Activated CD8-positive, alpha-beta T cell treated with anti-CD3 and anti-CD28 coated beads for 36 hours (primary cell): ENCODE data around the gene PRKCZ. TPM values are rescaled to one million over a fixed set of nuclear protein-coding genes. Genes with fewer than 3 reads are reported as not detected.

Source experiments
- ATAC-seq: fragments of 200-7000 bp; cut with Tn5 transposase; one replicate; pipeline ENCODE4 v1.10.0; 2021; ENCODE audit warnings: mild to moderate bottlenecking, moderate library complexity
- CTCF ChIA-PET: fragments of 350-600 bp; sonication (Branson Sonifier 250); formaldehyde crosslinking; loops from one replicate; lab custom pipeline; 2021; ENCODE audit warnings: antibody characterized with exemption; lab: Charles Lee
- POLR2A ChIA-PET: fragments of 350-600 bp; sonication (Branson Sonifier 250); formaldehyde crosslinking; loops from one replicate; lab custom pipeline; 2021; ENCODE audit warnings: antibody characterized with exemption; lab: Charles Lee
- DNase-seq: peaks from one replicate; pipeline ENCODE4 v3.0.0-alpha.2; 2020
- H3K27ac Mint-ChIP-seq: one replicate; pipeline ENCODE4 v1.8.0; 2021; ENCODE audit warnings: mild to moderate bottlenecking, mixed read lengths
- H3K27me3 Mint-ChIP-seq: one replicate; pipeline ENCODE4 v1.8.0; 2021; ENCODE audit warnings: mixed read lengths
- H3K36me3 Mint-ChIP-seq: one replicate; pipeline ENCODE4 v1.8.0; 2021; ENCODE audit warnings: low read depth, mixed read lengths
- H3K4me1 Mint-ChIP-seq: one replicate; pipeline ENCODE4 v1.8.0; 2021; ENCODE audit warnings: low read depth, mixed read lengths
- H3K4me3 Mint-ChIP-seq: one replicate; pipeline ENCODE4 v1.8.0; 2021; ENCODE audit warnings: mild to moderate bottlenecking, moderate library complexity, mixed read lengths
- H3K9me3 Mint-ChIP-seq: one replicate; pipeline ENCODE4 v1.8.0; 2021; ENCODE audit warnings: mixed read lengths
- intact Hi-C: fragments of 100-400 bp; cut with micrococcal nuclease; formaldehyde crosslinking; loops from one replicate; pipeline ENCODE4 v1.10.0; 2022
- total RNA-seq, 2 experiments: library from RNA; stranded (reverse); gene quantifications; one replicate each; pipeline ENCODE4 v1.2.3, GENCODE V29; 2021
- TF ChIP-seq, protein P1 (sequence below): fragments of 200-600 bp; IDR thresholded peaks from one replicate; pipeline ENCODE4 v1.8.0; 2022; ENCODE audit warnings: antibody characterized with exemption, mild to moderate bottlenecking

Gene PRKCZ
- total RNA-seq, 2 experiments from 2014 or later: 15.4 to 15.7 TPM

DNA sequence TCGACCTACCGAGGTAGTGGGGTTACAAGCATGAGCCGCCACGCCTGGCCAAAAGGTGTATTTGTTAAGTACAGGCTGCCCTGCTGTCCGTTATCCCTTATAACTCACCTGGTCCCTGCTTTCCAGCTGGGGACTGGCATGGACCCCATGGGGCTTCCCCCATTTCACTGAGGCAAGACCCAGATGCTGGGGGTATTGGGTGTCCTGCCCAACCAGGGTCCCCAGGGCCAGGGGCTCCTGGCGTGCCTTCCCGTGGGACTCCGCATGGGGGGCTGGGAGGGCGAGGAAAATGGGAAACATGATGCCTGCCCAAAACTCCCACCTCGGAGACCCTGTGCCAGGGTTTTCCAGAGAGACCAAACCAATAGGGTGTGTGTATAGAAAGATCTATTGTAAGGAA lies 79.9 kb downstream of the PRKCZ start:
- ChIA-PET CTCF (interaction anchor here (1.7 kb wide), 1 partner anchor 9 kb away, joined by 9 read pairs; no protein-coding TSS in a partner anchor), POLR2A (no interaction called here)
- no peaks in the 10 kb centered on the region for H3K36me3 Mint-ChIP-seq
- intact Hi-C loops: no loop called here
- DNase-seq (no peak), ATAC-seq (no peak)
- H3K27ac Mint-ChIP-seq: no peak overlapping the region
- H3K4me1 Mint-ChIP-seq: peaks cover 27% of the 10 kb centered on the region
- H3K9me3 Mint-ChIP-seq: no peaks in the 10 kb centered on the region
- H3K4me3 Mint-ChIP-seq: no peak overlapping the region
- TF ChIP-seq, protein P1, sequence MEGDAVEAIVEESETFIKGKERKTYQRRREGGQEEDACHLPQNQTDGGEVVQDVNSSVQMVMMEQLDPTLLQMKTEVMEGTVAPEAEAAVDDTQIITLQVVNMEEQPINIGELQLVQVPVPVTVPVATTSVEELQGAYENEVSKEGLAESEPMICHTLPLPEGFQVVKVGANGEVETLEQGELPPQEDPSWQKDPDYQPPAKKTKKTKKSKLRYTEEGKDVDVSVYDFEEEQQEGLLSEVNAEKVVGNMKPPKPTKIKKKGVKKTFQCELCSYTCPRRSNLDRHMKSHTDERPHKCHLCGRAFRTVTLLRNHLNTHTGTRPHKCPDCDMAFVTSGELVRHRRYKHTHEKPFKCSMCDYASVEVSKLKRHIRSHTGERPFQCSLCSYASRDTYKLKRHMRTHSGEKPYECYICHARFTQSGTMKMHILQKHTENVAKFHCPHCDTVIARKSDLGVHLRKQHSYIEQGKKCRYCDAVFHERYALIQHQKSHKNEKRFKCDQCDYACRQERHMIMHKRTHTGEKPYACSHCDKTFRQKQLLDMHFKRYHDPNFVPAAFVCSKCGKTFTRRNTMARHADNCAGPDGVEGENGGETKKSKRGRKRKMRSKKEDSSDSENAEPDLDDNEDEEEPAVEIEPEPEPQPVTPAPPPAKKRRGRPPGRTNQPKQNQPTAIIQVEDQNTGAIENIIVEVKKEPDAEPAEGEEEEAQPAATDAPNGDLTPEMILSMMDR: no peak
- no peaks in the 10 kb centered on the region for H3K27me3 Mint-ChIP-seq

DNA sequence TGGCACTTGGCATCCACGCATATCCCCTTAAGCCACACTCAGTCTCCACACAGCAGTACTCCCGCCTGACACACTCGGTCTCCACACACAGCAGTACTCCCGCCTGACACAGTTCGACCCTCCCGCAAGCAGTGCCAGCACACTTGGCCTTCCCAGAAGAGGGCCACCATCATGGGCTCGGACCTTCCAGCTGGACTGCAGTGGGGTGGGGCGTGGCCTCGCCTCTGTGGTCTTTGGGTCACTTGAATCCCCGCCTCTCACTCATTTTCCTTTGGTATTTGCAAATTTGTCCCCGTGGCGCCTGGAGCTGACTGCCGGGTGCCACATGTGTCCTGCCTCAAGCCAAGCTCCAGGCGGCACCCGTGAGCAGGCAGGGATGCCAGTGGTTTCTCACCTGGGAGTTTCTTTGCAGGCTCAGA lies 80.7 kb downstream of the PRKCZ start:
- H3K9me3 Mint-ChIP-seq: no peaks in the 10 kb centered on the region
- no peaks in the 10 kb centered on the region for H3K36me3 Mint-ChIP-seq
- CTCF ChIA-PET: interaction anchor here (2.5 kb wide), 1 partner anchor 44 kb away, joined by 11 read pairs; no protein-coding TSS in a partner anchor
- H3K4me1 Mint-ChIP-seq: peaks cover 27% of the 10 kb centered on the region
- TF ChIP-seq, protein P1: no peak
- POLR2A ChIA-PET: no interaction called here
- H3K27me3 Mint-ChIP-seq: no peaks in the 10 kb centered on the region
- no peak for ATAC-seq
- no peak for DNase-seq
- intact Hi-C loops: no loop called here
- H3K27ac Mint-ChIP-seq: no peak overlapping the region
- no peak overlapping the region for H3K4me3 Mint-ChIP-seq

DNA sequence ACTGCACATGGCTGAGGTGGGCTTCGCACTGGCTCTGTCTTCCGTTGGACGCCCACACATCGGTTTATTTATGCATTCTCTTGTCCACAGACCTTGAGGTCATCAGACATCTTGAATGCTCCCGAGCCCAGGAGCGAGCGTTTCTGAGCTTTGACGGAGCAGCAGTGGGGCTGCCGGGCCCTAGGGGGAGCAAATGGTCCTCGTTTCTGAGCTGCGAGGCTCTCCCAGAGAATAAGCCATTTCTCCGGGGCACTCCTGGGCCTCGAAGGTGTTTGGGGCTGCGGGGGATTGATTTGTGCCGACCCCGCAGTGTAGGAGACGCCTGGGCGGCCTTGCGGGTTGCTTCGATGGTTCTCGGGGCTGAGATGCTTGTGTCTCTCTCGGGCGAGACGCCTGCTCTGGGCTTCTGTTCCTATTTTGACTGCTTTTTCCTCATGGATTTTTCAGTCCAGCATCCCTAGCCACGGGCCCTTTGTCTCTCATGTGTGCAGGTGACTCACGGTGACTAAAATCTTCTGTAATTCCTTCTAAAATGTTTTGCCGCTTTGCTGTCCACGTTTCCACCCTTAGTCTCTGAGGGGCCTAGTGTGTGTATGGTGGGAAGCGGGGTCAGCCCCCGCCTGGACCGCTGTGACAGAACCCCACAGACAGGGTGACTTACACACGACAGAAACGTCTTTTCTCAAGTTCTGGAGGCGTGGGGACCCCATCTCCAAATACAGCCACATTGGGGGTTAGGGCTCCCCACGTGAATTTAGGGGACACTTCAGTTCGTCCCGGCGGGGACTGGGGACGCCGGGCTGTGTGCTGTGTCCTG lies 82.2 kb downstream of the PRKCZ start:
- Mint-ChIP-seq H3K4me3 (peak overlapping the region; percentile 73), H3K36me3 (no peaks in the 10 kb centered on the region), H3K27me3 (no peaks in the 10 kb centered on the region), H3K9me3 (no peaks in the 10 kb centered on the region), H3K27ac (peak overlapping the region; percentile 80), H3K4me1 (peaks cover 17% of the 10 kb centered on the region)
- TF ChIP-seq, protein P1: peak; percentile 43
- intact Hi-C loops: no loop called here
- no peak for ATAC-seq
- POLR2A ChIA-PET: no interaction called here
- peak; percentile 49 for DNase-seq
- CTCF ChIA-PET: interaction anchor here (0.9 to 2.5 kb wide), 3 partner anchors 42 to 172 kb away, joined by 3 to 11 read pairs (median 5); no protein-coding TSS in a partner anchor

DNA sequence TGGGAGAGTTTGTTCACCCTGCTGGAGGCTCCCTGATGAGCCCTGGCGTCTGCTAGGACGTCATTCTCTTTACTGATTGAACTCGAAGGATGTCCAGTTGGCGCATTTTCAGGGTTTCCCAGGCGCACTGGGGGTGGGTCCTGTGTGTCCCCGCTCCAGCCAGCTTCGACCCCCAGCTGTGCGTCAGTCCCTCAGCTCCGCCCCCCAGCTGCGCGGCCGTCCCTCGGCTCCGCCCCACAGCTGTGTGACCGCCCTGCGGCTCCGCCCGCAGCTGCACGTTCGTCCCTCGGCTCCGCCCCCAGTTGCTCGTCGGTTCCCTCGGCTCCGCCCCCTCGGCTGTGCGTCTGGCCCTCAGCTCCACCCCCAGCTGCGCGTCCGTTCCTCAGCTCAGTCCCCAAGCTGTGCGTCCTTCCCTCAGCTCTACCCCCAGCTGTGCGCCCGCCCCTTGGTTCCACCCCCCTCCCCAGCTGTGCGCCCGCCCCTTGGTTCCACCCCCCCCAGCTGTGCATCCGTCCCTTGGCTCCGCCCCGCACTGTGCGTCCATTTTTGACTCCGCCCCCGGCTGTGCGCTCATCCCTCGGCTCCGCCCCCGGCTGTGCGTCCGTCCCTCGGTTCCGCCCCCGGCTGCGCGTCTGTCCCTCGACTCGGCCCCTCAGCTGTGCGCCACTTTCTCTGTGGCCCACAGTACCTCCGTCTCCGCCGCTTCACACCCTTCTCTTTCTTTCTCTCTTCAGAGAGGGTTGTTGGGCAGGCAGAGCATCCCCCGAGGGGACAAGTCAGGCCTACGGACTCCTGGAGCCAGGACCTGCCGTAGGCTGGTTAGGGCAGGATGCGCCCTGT lies 83.0 kb downstream of the PRKCZ start:
- intact Hi-C loops: no loop called here
- H3K4me3 Mint-ChIP-seq: peak overlapping the region; percentile 73
- ATAC-seq (peak; percentile 93), DNase-seq (peak; percentile 98)
- TF ChIP-seq, protein P1: no peak
- no peaks in the 10 kb centered on the region for H3K36me3 Mint-ChIP-seq
- no peaks in the 10 kb centered on the region for H3K9me3 Mint-ChIP-seq
- CTCF ChIA-PET: interaction anchor here (0.8 to 2.5 kb wide), 5 partner anchors 12 to 173 kb away, joined by 3 to 11 read pairs (median 4); no protein-coding TSS in a partner anchor
- H3K27ac Mint-ChIP-seq: peak overlapping the region; percentile 80
- POLR2A ChIA-PET: no interaction called here
- H3K4me1 Mint-ChIP-seq: peaks cover 17% of the 10 kb centered on the region
- H3K27me3 Mint-ChIP-seq: no peaks in the 10 kb centered on the region
